Endothelial cell of umbilical vein (primary cell): Measurements from ENCODE around the gene PSMD9. TPM values are rescaled to one million over a fixed set of nuclear protein-coding genes. Genes with fewer than 3 reads are reported as not detected.

Experiments used
- BruUV-seq: library from RNA; stranded (reverse); fragments of 400-500 nt; replicated peaks from 2 replicates; lab custom pipeline; 2021; lab: Mats Ljungman, UMichigan
- CTCF ChIA-PET: fragments of 300-600, 350-600 bp; sonication (Branson Sonifier 250); formaldehyde crosslinking; loops from one replicate; lab custom pipeline; 2021; ENCODE audit warnings: antibody characterized with exemption, inconsistent platforms; lab: Charles Lee
- POLR2A ChIA-PET: fragments of 300-600, 350-600 bp; sonication (Branson Sonifier 250); formaldehyde crosslinking; loops from one replicate; lab custom pipeline; 2021; ENCODE audit warnings: antibody characterized with exemption, inconsistent platforms; lab: Charles Lee
- DNase-seq: peaks from one replicate; pipeline ENCODE4 v3.0.0-alpha.2; 2011; ENCODE audit warnings: low read depth, low spot score
- FAIRE-seq: peaks from 2 replicates; lab custom pipeline; 2011; peaks lifted over from hg19 to GRCh38; lab: Jason Lieb, UNC
- H2AFZ ChIP-seq: 2 replicates; pipeline ENCODE4 v1.6.0; 2012; ENCODE audit warnings: low read depth, low read length, control low read depth, inconsistent platforms
- H3K27ac ChIP-seq: 2 replicates; pipeline ENCODE4 v1.5.1; 2011; ENCODE audit warnings: low read depth, mild to moderate bottlenecking, control low read depth, low read length, moderate library complexity; ENCODE audit not compliant: insufficient read depth
- H3K27me3 ChIP-seq, 2 experiments: 2 replicates each; pipeline versions ENCODE4 v1.6.0 to v1.6.1; 2011; ENCODE audit warnings: low read length in 2 of 2, mixed read lengths in 1 of 2; ENCODE audit not compliant: control insufficient read depth in 2 of 2, insufficient read depth in 2 of 2
- H3K36me3 ChIP-seq, 2 experiments: 2 replicates in 1 of 2; 3 replicates in 1 of 2; pipeline ENCODE4 v1.5.1; 2011; ENCODE audit warnings: low read length in 2 of 2, mild to moderate bottlenecking in 1 of 2, moderate library complexity in 1 of 2; ENCODE audit not compliant: control insufficient read depth in 2 of 2, insufficient read depth in 2 of 2; ENCODE audit errors: extremely low read depth in 1 of 2
- H3K4me1 ChIP-seq: 3 replicates; pipeline ENCODE4 v1.5.1; 2011; ENCODE audit warnings: mild to moderate bottlenecking, low read length; ENCODE audit not compliant: control insufficient read depth, insufficient read depth; ENCODE audit errors: extremely low read depth
- H3K4me2 ChIP-seq: 2 replicates; pipeline ENCODE4 v1.6.1; 2011; ENCODE audit warnings: low read length, control low read depth, mixed read lengths; ENCODE audit not compliant: insufficient read depth
- H3K4me3 ChIP-seq, 3 experiments: fragments of 200-600 bp in 1 of 3; sonication (generic), shearing (Covaris generic) in 1 of 3; replicated peaks in 1 of 3; 2 replicates each; pipeline ENCODE4 v1.5.1; 2011 to 2016; ENCODE audit warnings: control low read depth in 3 of 3, low read length in 3 of 3, mild to moderate bottlenecking in 2 of 3, inconsistent platforms in 1 of 3, low read depth in 1 of 3, moderate library complexity in 1 of 3; ENCODE audit not compliant: insufficient read depth in 1 of 3
- H3K79me2 ChIP-seq: 2 replicates; pipeline ENCODE4 v1.6.0; 2012; ENCODE audit warnings: low read length, inconsistent platforms; ENCODE audit not compliant: control insufficient read depth, insufficient read depth
- H3K9ac ChIP-seq: replicated peaks from 2 replicates; pipeline ENCODE3; 2011; ENCODE audit warnings: low read length, control low read depth; ENCODE audit not compliant: insufficient read depth; ENCODE audit errors: extremely low read depth
- H3K9me1 ChIP-seq: replicated peaks from 3 replicates; pipeline ENCODE4 v1.6.0; 2011; ENCODE audit warnings: mild to moderate bottlenecking, low read length; ENCODE audit not compliant: control insufficient read depth, insufficient read depth; ENCODE audit errors: extremely low read depth
- H3K9me3 ChIP-seq: replicated peaks from 2 replicates; pipeline ENCODE4 v1.5.1; 2012; ENCODE audit warnings: low read length, inconsistent platforms; ENCODE audit not compliant: control insufficient read depth, insufficient read depth
- H4K20me1 ChIP-seq: replicated peaks from 2 replicates; pipeline ENCODE3; 2011; ENCODE audit warnings: mild to moderate bottlenecking, low read length; ENCODE audit not compliant: control insufficient read depth, insufficient read depth; ENCODE audit errors: extremely low read depth
- EZH2 ChIP-seq: IDR thresholded peaks from 2 replicates; pipeline ENCODE4 v1.6.1; 2012; ENCODE audit warnings: borderline replicate concordance, low read depth, mild to moderate bottlenecking, moderate library complexity, low read length, inconsistent platforms; ENCODE audit not compliant: severe bottlenecking
- FOS ChIP-seq: IDR thresholded peaks from 2 replicates; pipeline ENCODE4 v1.6.1; 2011; ENCODE audit warnings: mild to moderate bottlenecking, low read length, moderate library complexity, borderline replicate concordance; ENCODE audit not compliant: insufficient read depth
- GATA2 ChIP-seq: IDR thresholded peaks from 2 replicates; pipeline ENCODE4 v1.7.0; 2011; ENCODE audit warnings: low read depth, mild to moderate bottlenecking, moderate library complexity, mixed read lengths, low read length; ENCODE audit not compliant: insufficient read length, insufficient read depth
- JUN ChIP-seq: IDR thresholded peaks from 2 replicates; pipeline ENCODE4 v1.6.1; 2011; ENCODE audit warnings: borderline replicate concordance, low read depth; ENCODE audit not compliant: insufficient read length, insufficient read depth
- MYC ChIP-seq: IDR thresholded peaks from one replicate; pipeline ENCODE4 v1.6.1; 2011; ENCODE audit warnings: mild to moderate bottlenecking, low read depth, low read length
- POLR2A ChIP-seq: IDR thresholded peaks from 2 replicates; pipeline ENCODE4 v1.6.1; 2012; ENCODE audit warnings: low read depth, mild to moderate bottlenecking, control low read depth, low read length
- POLR2AphosphoS5 ChIP-seq: IDR thresholded peaks from 2 replicates; pipeline ENCODE4 v1.6.1; 2012; ENCODE audit warnings: low read depth, mild to moderate bottlenecking, control low read depth, low read length, moderate library complexity; ENCODE audit not compliant: insufficient read depth
- dilution Hi-C: fragments of 300-500 bp; cut with MboI; formaldehyde crosslinking; loops from one replicate; pipeline ENCODE4 v1.15.0; 2019; ENCODE audit warnings: low sequenced_read_pairs; ENCODE audit not compliant: extremely low pct_ligation_motif_present
- intact Hi-C: fragments of 100-400 bp; cut with micrococcal nuclease; formaldehyde crosslinking; loops from one replicate; pipeline ENCODE4 v1.10.0; 2022
- polyA plus RNA-seq, 4 experiments: library from polyadenylated mRNA; depleted of rRNA in 3 of 4; stranded (reverse) in 3 of 4; unstranded in 1 of 4; fragments of >200 nt; gene quantifications; 2 replicates each; pipeline versions ENCODE4 v1.2.1 to v1.2.3, GENCODE V29; 2011 to 2012; ENCODE audit warnings: missing spikeins in 1 of 4
- total RNA-seq: library from RNA; stranded (reverse); gene quantifications from 2 replicates; pipeline ENCODE4 v1.2.3, GENCODE V29; 2021
- TF ChIP-seq, protein P1 (sequence below): IDR thresholded peaks from 2 replicates; pipeline ENCODE4 v1.6.1; 2011; ENCODE audit not compliant: insufficient read depth, insufficient read length
- TF ChIP-seq, protein P2 (sequence below), 2 donors: IDR thresholded peaks; 1 replicate in 1 of 2; 2 replicates in 1 of 2; pipeline ENCODE4 v1.5.1; 2011; ENCODE audit warnings: low read length in 2 of 2, mild to moderate bottlenecking in 2 of 2, moderate library complexity in 2 of 2, control low read depth in 1 of 2, inconsistent platforms in 1 of 2, low read depth in 1 of 2; ENCODE audit not compliant: insufficient read depth in 1 of 2; ENCODE audit errors: extremely low read depth in 1 of 2

Gene PSMD9
- total and polyA plus RNA-seq, 2 donors (not counting 3 experiments of a cell fraction or from before 2014, with no cell fraction given): 69.2 to 118 TPM

DNA sequence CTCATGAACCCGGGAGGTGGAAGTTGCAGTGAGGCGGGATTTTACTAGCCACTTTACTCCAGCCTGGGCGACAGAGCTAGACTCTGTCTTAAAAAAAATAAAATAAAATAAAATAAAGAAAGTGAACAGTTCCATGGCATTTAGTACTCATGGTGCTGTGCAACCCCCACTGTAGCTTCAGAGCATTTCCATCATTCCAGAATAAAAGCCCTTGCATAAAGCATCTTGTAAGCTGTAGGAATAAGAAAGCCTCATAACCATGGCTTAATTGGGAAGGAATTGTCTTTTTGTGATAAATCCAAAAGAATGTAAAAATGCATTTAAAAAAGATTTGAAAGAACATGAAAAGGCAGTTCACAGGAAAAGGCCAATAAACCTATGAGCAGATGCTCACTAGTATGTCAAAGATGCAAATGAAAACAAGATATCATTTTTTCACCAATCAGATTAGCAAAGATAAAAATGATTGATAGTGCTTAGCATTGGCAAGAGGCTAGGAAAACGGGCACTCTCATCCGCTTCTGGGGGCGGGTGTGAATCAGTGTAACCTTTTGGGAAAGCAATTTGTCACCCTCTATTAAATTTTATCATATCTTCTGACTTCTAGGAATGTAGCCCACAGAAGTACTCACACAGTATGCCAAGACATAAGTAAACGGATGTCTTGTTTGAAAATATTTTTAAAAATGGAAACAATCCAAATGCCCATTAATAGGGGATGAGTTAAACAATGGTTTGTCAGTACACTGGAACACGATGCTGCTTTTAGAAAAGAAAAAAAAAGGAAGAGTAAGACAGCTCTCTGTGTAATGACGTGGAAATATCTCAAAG is 76.4 kb downstream of the PSMD9 start:
- Histone ChIP-seq H3K4me1 (peaks cover 7% of the 10 kb centered on the region), H3K9ac (no peak overlapping the region), H3K27me3 (no peaks in the 10 kb centered on the region), H4K20me1 (no peaks in the 10 kb centered on the region), H3K4me3 (no peak overlapping the region), H3K4me2 (peak overlapping the region; percentile 31), H3K27ac (no peak overlapping the region), H3K79me2 (no peaks in the 10 kb centered on the region), H3K9me1 (no peaks in the 10 kb centered on the region), H3K9me3 (no peaks in the 10 kb centered on the region), H3K36me3 (no peaks in the 10 kb centered on the region), H2AFZ (no peak overlapping the region)
- no peak for TF ChIP-seq POLR2A
- peak; percentile 60 for TF ChIP-seq GATA2
- no peak for TF ChIP-seq MYC
- DNase-seq: peak; percentile 43
- ChIA-PET CTCF (interaction anchor here (0.7 to 1.5 kb wide), 7 partner anchors 10 to 68 kb away, joined by 3 to 4 read pairs (median 3); partner anchors contain the start of gene CFAP251), POLR2A (no interaction called here)
- dilution Hi-C loops (no loop called here), intact Hi-C loops (no loop called here)
- BruUV-seq: no TSS peak
- FAIRE-seq: peak; percentile 66

DNA sequence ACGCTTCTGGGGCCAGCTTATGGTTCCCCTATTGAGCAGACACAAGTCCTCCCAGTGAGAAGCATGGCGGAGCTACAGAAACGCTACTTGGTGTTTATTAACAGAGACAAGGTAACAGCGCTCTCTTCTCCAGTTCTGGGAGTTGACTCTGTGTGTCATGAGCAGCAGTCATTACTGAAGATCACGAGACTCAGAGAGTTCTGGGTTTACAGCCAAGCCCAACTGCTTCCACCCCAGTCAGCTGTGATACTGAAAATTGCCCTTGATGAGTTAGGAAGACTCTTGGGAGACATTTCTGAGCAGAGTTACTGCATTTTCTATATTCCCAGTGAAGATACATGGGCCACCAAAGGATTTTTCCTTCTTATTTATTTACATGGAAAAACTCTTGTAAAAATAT is 78.4 kb downstream of the PSMD9 start:
- Histone ChIP-seq H3K79me2 (no peaks in the 10 kb centered on the region), H3K4me1 (peaks cover 7% of the 10 kb centered on the region), H3K9me3 (no peaks in the 10 kb centered on the region), H4K20me1 (no peaks in the 10 kb centered on the region), H3K9ac (no peak overlapping the region), H3K36me3 (no peaks in the 10 kb centered on the region), H3K4me2 (no peak overlapping the region), H3K27me3 (no peaks in the 10 kb centered on the region), H3K4me3 (no peak overlapping the region), H3K27ac (no peak overlapping the region), H2AFZ (no peak overlapping the region), H3K9me1 (no peaks in the 10 kb centered on the region)
- FAIRE-seq: no peak
- no peak for DNase-seq
- ChIA-PET CTCF (no interaction called here), POLR2A (no interaction called here)
- TF ChIP-seq, protein P1, sequence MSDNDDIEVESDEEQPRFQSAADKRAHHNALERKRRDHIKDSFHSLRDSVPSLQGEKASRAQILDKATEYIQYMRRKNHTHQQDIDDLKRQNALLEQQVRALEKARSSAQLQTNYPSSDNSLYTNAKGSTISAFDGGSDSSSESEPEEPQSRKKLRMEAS: no peak
- no peak for TF ChIP-seq POLR2AphosphoS5
- TF ChIP-seq FOS: no peak
- TF ChIP-seq EZH2: no peak
- TF ChIP-seq POLR2A: no peak
- TF ChIP-seq MYC: no peak
- TF ChIP-seq GATA2: no peak
- no peak for TF ChIP-seq JUN
- TF ChIP-seq, protein P2, sequence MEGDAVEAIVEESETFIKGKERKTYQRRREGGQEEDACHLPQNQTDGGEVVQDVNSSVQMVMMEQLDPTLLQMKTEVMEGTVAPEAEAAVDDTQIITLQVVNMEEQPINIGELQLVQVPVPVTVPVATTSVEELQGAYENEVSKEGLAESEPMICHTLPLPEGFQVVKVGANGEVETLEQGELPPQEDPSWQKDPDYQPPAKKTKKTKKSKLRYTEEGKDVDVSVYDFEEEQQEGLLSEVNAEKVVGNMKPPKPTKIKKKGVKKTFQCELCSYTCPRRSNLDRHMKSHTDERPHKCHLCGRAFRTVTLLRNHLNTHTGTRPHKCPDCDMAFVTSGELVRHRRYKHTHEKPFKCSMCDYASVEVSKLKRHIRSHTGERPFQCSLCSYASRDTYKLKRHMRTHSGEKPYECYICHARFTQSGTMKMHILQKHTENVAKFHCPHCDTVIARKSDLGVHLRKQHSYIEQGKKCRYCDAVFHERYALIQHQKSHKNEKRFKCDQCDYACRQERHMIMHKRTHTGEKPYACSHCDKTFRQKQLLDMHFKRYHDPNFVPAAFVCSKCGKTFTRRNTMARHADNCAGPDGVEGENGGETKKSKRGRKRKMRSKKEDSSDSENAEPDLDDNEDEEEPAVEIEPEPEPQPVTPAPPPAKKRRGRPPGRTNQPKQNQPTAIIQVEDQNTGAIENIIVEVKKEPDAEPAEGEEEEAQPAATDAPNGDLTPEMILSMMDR (IDR thresholded peaks at IDR 0.05; ENCODE audit: extremely low read depth in 1 of 2, insufficient read depth in 1 of 2, low read depth in 1 of 2, low read length in 2 of 2): no peak
- BruUV-seq: no TSS peak
- intact Hi-C loops: no loop called here
- dilution Hi-C loops: no loop called here
